NCI-H1930 (cell line): ENCODE results near the gene SLC43A3.

Source experiments
- DNase-seq, 2 experiments: peaks; one replicate each; lab custom pipeline; 2025; lab: John Stamatoyannopoulos, UW

The SLC43A3 gene

DNA sequence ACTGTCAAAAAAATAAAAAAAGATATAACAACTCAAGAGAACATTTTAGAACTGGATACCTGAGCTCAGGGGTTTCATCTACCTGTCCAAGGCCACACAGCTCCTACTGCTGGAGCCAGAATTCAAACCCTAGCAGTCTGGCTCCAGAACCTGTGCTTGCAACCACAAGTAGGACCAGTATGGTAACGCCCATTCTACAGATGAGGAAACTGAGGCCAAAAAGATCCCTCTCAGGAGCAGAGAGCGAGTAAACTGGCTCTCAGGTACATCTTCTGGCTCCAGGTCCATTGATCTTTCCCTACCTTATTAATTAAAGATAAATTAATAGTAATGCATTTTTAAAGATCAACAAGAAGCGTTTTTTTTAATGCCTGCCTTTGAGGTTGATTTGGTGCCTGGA lies 69.6 kb downstream of the SLC43A3 start:
- DNase-seq: no peak
